H1 (cell line): ENCODE data around the gene SMAGP. TPM values are rescaled to one million over a fixed set of nuclear protein-coding genes. Genes with fewer than 3 reads are reported as not detected.

Experiments
- BACH1 ChIP-seq: IDR thresholded peaks from 2 replicates; pipeline ENCODE4 v1.6.1; 2012; ENCODE audit warnings: low read length, improper control_type of control experiment
- CTBP2 ChIP-seq: IDR thresholded peaks from 2 replicates; pipeline ENCODE4 v1.7.0; 2011; ENCODE audit warnings: borderline replicate concordance, mild to moderate bottlenecking, moderate library complexity, mixed read lengths, low read length; ENCODE audit not compliant: insufficient read depth, insufficient read length
- EGR1 ChIP-seq: IDR thresholded peaks from 2 replicates; pipeline ENCODE4 v1.6.1; 2011; ENCODE audit warnings: low read depth, low read length, borderline replicate concordance
- EZH2 ChIP-seq: fragments of 200-600 bp; sonication (generic); IDR thresholded peaks from 2 replicates; pipeline ENCODE4 v1.7.1; 2012; ENCODE audit warnings: low read depth, mild to moderate bottlenecking, moderate library complexity, low read length, inconsistent platforms; ENCODE audit not compliant: severe bottlenecking
- FOSL1 ChIP-seq: IDR thresholded peaks from 2 replicates; pipeline ENCODE4 v1.6.1; 2011; ENCODE audit warnings: mild to moderate bottlenecking, low read depth, low read length, moderate library complexity; ENCODE audit not compliant: insufficient read depth
- HDAC2 ChIP-seq, 2 experiments: fragments of 300-600 bp in 1 of 2; sonication (generic) in 1 of 2; IDR thresholded peaks; 2 replicates each; pipeline ENCODE4 v1.6.1; 2011 to 2012; ENCODE audit warnings: low read depth in 2 of 2, low read length in 2 of 2, mild to moderate bottlenecking in 2 of 2, moderate library complexity in 2 of 2, borderline replicate concordance in 1 of 2, inconsistent platforms in 1 of 2
- HDAC6 ChIP-seq: IDR thresholded peaks from one replicate; pipeline ENCODE4 v1.7.1; 2012; ENCODE audit warnings: low read depth, mild to moderate bottlenecking, inconsistent platforms, low read length, moderate library complexity
- JUND ChIP-seq: IDR thresholded peaks from 2 replicates; pipeline ENCODE4 v1.6.1; 2011; ENCODE audit warnings: mild to moderate bottlenecking, improper control_type of control experiment, low read length
- PHF8 ChIP-seq: fragments of 200-600 bp; sonication (generic); conservative IDR thresholded peaks from 2 replicates; pipeline ENCODE4 v1.7.1; 2012; ENCODE audit warnings: low read depth, mild to moderate bottlenecking, inconsistent platforms, low read length, moderate library complexity
- POLR2AphosphoS5 ChIP-seq: IDR thresholded peaks from 2 replicates; pipeline ENCODE4 v1.6.1; 2011; ENCODE audit warnings: low read depth, low read length
- RAD21 ChIP-seq, 2 experiments: IDR thresholded peaks in 1 of 2; conservative IDR thresholded peaks in 1 of 2; 2 replicates each; pipeline ENCODE4 v1.6.1; 2011; ENCODE audit warnings: low read depth in 2 of 2, low read length in 2 of 2, improper control_type of control experiment in 1 of 2, inconsistent platforms in 1 of 2, mild to moderate bottlenecking in 1 of 2, moderate library complexity in 1 of 2
- RNF2 ChIP-seq: fragments of 200-900, 300-1000 bp; sonication (generic); IDR thresholded peaks from 2 replicates; pipeline ENCODE4 v1.7.1; 2016; ENCODE audit warnings: borderline replicate concordance, low read depth, mild to moderate bottlenecking, antibody characterized with exemption, low read length; ENCODE audit not compliant: poor library complexity, severe bottlenecking; ENCODE audit errors: missing control alignments
- SP2 ChIP-seq: IDR thresholded peaks from 2 replicates; pipeline ENCODE4 v1.6.1; 2012; ENCODE audit warnings: mild to moderate bottlenecking, low read length, inconsistent platforms
- SP4 ChIP-seq: IDR thresholded peaks from 2 replicates; pipeline ENCODE4 v1.6.1; 2012; ENCODE audit warnings: low read length, inconsistent platforms
- SRF ChIP-seq: IDR thresholded peaks from 2 replicates; pipeline ENCODE4 v1.6.1; 2011; ENCODE audit warnings: mild to moderate bottlenecking, low read depth, low read length, moderate library complexity
- SUZ12 ChIP-seq: fragments of 200-600 bp; sonication (generic); IDR thresholded peaks from 2 replicates; pipeline ENCODE4 v1.6.1; 2012; ENCODE audit warnings: mild to moderate bottlenecking, inconsistent platforms, low read length, moderate library complexity, mixed read lengths
- TAF7 ChIP-seq: optimal IDR thresholded peaks from 2 replicates; pipeline ENCODE3; 2011; ENCODE audit warnings: low read depth, mild to moderate bottlenecking, inconsistent platforms, low read length, moderate library complexity, borderline replicate concordance
- TBP ChIP-seq: IDR thresholded peaks from 2 replicates; pipeline ENCODE4 v1.6.1; 2011; ENCODE audit warnings: low read depth, low read length, improper control_type of control experiment
- TCF12 ChIP-seq: IDR thresholded peaks from 2 replicates; pipeline ENCODE4 v1.6.1; 2011; ENCODE audit warnings: low read depth, mild to moderate bottlenecking, low read length
- TEAD4 ChIP-seq: IDR thresholded peaks from 2 replicates; pipeline ENCODE4 v1.6.1; 2012; ENCODE audit warnings: low read depth, low read length, inconsistent platforms, mixed read lengths
- ZNF274 ChIP-seq: IDR thresholded peaks from 2 replicates; pipeline ENCODE4 v1.7.0; 2012; ENCODE audit warnings: low read length, borderline replicate concordance; ENCODE audit errors: extremely low read depth
- polyA plus RNA-seq, 7 experiments: library from polyadenylated mRNA; depleted of rRNA in 3 of 7; stranded (reverse) in 5 of 7; unstranded in 2 of 7; fragments of >200 nt in 5 of 7; fragments of 200-250 nt in 2 of 7; gene quantifications; 1 replicate in 5 of 7; 2 replicates in 1 of 7; 4 replicates in 1 of 7; pipeline versions ENCODE4 v1.2.1 to v1.2.3, GENCODE V29; 2011 to 2013; ENCODE audit warnings: missing spikeins in 2 of 7, mixed read lengths in 2 of 7
- total RNA-seq: library from RNA; stranded (reverse); fragmentation: NEBNext Ultra II Directional; extraction: Animal tissue kit (Norgen Biotek cat#: 25700); gene quantifications from 2 replicates; pipeline ENCODE4 v1.2.1, GENCODE V29; 2021
- TF ChIP-seq, protein P1 (sequence below): IDR thresholded peaks from 2 replicates; pipeline ENCODE4 v1.6.1; 2011; ENCODE audit warnings: low read depth, mild to moderate bottlenecking, low read length; ENCODE audit not compliant: insufficient read depth
- TF ChIP-seq, protein P2 (sequence below): IDR thresholded peaks from 2 replicates; pipeline ENCODE4 v1.6.1; 2011; ENCODE audit warnings: low read length, improper control_type of control experiment

Gene SMAGP
- total and polyA plus RNA-seq, 2 of the 8 experiments (the other 6 are each of a cell fraction or from before 2014, with no cell fraction given), result 9.4 to 12.7 TPM

DNA sequence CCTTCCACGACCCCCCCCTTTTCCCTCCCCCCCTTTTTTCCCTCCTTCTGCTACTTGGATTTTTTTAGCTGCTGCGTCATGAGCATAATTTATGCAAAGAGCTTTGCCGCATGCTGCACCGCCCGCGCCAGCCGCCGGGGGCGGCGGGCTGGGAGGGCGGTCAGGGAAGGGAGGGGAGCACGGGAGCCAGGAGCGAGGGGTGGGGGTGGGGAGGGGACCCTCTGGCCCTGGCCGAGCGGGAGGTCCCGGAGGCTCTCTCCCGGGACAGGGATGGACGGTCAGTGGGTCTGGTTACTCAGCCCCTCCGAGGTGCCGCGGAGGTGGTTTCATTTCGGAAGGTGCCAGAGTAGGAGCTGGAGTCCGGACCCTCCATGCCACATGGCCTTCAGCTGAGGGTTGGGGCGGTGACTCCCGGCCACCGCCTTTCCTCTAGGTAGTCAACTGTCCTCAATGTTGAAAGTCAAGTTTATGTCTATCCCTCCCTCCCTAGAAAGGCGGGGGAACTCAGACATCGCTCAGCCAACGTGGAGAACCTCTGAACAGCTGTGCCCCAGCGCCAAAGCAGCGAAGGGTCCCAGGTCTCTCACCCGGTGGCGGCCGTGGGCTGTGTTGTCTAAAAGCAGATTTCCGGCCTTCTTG, 52.1 kb downstream of the SMAGP start, which contains the start of gene POU6F1 (continued):
- no peak for TF ChIP-seq EZH2
- TF ChIP-seq SRF, result no peak
- TF ChIP-seq, protein P1, sequence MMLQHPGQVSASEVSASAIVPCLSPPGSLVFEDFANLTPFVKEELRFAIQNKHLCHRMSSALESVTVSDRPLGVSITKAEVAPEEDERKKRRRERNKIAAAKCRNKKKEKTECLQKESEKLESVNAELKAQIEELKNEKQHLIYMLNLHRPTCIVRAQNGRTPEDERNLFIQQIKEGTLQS, result no peak
- TF ChIP-seq TCF12, result no peak
- no peak for TF ChIP-seq TEAD4
- no peak for TF ChIP-seq FOSL1
- TF ChIP-seq BACH1, result no peak
- TF ChIP-seq HDAC6, result no peak
- no peak for TF ChIP-seq TAF7
- no peak for TF ChIP-seq EGR1
- no peak for TF ChIP-seq SUZ12
- no peak for TF ChIP-seq HDAC2 (IDR thresholded peaks at IDR 0.05; ENCODE audit: borderline replicate concordance in 1 of 2, low read depth in 2 of 2, low read length in 2 of 2)
- TF ChIP-seq ZNF274, result no peak
- TF ChIP-seq RNF2, result no peak
- TF ChIP-seq CTBP2, result no peak
- TF ChIP-seq JUND, result no peak
- TF ChIP-seq RAD21 (IDR thresholded peaks at IDR 0.05 in 1 of 2, conservative IDR thresholded peaks at IDR 0.05 in 1 of 2; ENCODE audit: low read depth in 2 of 2, low read length in 2 of 2), result peak in 1 of 2 experiments; percentile 38; a peak in 2 of 4 replicates
- TF ChIP-seq SP2, result no peak
- TF ChIP-seq SP4, result no peak
- no peak for TF ChIP-seq TBP
- TF ChIP-seq PHF8, result peak; percentile 64
- TF ChIP-seq, protein P2, sequence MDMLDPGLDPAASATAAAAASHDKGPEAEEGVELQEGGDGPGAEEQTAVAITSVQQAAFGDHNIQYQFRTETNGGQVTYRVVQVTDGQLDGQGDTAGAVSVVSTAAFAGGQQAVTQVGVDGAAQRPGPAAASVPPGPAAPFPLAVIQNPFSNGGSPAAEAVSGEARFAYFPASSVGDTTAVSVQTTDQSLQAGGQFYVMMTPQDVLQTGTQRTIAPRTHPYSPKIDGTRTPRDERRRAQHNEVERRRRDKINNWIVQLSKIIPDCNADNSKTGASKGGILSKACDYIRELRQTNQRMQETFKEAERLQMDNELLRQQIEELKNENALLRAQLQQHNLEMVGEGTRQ, result no peak
- TF ChIP-seq POLR2AphosphoS5, result peak; percentile 55
